HG03565 (cell line): ENCODE results near the gene NAA38.
"Not testable (repeated sequence)": the region's sequence is repeated elsewhere in the genome, so short reads cannot be mapped to it uniquely, and the experiment has no call there.

Experiments used
- ATAC-seq: cut with Tn5 transposase; IDR thresholded peaks from one replicate; pipeline ENCODE4 v1.9.1; 2021; ENCODE audit warnings: mild to moderate bottlenecking, moderate library complexity; ENCODE audit not compliant: unreplicated experiment

The NAA38 gene

DNA sequence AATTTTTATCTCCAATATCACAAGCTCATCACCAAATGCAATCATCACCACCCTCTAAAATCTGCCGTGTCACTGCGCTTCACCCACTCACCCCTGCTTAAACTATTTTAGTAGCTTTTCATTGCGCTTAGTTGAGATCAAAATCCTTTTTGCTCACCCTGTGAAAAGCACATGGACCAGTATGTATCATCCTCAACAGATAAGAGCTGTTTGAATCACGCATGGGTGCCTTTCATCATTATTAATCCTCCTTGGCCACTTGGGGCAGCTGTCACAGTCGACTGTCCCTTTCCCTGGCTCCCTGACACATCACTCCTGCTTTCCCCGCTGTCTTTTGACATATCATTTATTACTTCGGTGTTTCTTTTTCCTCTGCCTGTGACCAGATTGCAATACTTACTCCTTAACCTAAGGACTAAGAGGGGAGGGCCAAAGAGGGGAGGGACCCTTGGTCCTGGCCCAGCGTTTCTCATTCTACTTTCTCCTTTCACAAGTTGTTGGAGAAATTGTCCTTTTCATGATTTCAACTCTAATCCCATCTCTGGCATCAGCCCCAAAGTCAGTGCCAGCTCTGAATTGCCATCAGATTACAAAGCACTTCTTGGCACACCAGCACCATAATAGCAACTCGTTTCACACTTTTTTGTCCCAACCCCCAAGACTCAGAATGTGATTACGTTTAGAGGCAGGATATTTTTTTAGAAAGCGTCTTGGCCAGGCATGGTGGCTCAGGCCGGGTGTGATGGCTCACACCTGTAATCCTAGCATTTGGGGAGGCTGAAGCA lies 32.0 kb downstream of the NAA38 start:
- ATAC-seq = no peak

DNA sequence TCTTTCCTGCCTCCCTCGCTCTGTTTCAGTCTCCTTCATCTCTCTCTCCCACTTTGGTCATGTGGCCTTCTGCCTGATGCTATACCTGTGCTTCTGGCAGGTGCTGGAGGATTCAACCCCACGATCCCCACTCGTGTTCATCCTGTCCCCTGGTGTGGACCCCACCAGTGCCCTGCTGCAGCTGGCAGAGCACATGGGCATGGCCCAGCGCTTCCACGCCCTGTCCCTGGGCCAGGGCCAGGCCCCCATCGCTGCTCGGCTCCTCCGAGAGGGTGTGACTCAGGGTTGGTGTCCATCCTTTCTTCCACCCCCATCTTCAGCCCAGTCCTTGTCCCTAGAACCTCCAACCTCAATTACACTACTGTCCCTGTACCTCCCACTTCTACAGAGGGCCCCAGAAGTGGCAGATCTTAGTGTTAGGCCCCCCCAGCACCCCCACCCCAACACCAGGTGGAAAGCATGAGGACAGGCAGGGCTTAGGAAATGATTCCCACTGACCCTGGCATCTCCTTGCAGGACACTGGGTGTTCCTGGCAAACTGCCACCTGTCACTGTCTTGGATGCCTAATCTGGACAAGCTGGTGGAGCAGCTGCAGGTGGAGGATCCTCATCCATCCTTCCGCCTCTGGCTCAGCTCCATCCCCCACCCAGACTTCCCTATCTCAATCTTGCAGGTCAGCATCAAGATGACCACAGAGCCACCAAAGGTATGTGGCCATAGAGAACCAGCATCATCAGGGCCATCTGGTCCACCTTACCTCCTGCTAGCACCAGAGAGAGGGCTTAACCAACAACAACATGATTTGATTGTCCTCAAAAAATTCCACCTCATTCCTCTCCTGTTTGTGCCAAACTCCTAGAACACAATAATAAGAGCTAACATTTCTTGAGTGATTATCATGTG lies 33.1 kb downstream of the NAA38 start:
- no peak for ATAC-seq

DNA sequence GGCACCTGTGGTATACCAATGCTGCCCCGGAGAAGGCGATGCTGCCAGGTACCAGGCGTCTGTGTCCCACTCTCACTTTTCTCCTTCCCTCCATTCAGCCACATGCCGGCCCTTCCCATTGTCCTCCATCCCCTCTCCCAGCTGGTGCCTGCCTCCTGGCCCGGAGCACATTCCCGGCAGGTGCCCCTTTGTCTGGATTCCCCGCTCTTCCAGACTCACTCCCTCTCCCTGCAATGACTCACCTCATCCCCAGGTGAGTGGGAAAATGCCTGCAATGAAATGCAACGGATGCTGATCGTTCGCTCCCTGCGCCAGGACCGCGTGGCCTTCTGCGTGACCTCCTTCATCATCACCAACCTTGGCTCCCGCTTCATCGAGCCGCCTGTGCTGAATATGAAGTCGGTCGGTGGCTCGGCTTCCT lies 33.8 kb downstream of the NAA38 start:
- ATAC-seq = no peak

DNA sequence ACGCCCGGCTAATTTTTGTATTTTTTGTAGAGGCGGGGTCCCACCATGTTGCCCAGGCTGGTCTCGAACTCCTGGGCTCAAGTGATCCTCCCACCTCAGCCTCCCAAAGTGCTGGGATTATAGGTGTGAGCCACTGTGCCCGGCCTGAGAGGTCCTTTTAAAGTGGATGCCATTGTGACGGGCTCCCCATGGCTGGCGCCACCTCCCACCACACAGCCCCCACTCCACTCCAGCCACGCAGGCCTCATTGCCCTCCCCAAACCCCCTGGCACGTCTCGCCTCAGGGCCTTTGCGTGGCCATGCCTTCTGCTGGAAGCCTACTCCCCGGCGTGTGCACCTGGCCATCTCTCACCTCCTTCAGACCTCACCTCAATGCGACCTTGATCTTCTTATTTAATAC lies 35.2 kb downstream of the NAA38 start:
- no peak for ATAC-seq

DNA sequence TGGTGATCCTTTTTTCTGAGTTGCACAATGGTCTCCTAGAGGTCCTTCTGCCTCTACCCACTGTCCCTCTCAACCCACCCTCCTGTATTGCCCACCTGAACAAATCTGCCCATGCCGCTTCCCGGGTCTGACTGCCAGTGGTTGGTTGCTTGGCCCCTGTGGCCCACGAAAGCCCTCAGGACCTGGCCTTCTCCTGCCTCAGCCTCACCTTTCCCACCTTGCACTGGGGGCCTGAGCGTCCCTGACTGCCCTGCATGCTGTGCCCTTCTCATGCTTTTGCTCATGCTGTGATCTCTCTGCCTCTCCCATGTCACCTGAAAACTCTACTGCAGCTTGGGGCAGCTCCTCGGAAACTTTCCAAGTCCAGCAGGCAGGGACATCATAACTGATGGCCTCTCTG lies 37.1 kb downstream of the NAA38 start:
- no peak for ATAC-seq

DNA sequence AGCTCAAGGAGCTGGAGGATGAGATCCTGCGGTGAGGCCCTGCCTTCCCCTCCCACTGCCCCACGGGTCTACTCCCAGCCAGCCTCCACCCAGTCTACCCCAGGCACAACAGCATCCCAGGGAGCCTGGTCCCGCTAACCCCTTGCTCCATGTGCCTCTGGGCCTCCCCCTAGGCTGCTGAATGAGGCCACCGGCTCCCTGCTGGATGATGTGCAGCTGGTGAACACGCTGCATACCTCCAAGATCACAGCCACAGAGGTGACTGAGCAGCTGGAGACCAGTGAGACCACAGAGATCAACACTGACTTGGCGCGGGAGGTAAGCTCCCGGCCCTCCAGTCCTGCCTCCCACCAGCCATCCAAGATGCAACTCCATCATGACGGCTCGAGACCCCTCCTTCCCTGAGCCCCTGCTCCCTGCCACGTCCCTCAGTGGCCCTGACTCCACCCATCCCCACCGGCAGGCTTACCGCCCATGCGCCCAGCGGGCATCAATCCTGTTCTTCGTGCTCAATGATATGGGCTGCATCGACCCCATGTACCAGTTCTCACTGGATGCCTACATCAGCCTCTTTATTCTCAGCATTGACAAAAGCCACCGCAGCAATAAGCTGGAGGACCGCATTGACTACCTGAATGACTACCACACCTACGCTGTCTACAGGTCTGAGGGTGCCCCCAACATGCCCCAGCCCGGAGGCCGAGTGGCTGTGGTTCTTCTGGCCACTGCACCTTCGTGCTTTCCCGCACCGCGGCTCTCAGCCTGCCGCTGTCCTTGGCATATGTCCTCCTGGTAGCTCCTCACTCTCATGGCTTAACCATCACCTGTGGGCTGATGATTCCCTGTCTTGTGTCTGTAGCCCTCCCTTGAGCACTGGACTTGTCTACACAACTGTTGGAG lies 38.4 kb downstream of the NAA38 start:
- ATAC-seq = no peak

DNA sequence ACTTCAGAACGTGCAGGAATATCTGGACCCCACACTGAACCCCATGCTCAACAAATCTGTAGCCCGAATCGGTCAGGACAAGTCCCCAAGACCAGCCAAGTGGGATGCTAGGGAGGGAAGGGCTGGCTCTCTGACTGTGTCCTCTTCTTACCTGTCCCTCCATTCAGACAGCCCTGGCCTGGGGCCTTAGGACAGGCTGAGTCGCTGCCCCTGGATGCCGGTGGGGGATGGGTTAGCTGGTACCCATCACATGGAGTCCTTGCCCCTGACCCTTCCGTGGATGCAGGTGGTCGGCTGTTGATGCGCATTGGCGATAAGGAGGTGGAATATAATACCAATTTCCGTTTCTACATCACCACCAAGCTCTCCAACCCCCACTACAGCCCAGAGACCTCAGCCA lies 39.3 kb downstream of the NAA38 start:
- ATAC-seq = no peak

DNA sequence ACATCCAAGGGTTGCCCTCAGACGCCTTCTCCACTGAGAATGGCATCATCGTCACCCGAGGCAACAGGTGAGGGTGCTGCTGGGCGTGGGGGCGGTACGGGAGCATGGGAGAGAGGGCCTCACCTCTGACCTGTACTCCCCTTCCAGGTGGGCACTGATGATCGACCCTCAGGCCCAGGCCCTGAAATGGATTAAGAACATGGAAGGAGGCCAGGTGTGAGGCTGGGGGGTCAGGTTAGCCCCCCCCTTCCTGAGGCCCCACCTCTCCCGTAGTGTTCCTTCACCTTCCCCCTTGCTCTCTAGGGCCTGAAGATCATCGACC lies 39.8 kb downstream of the NAA38 start:
- ATAC-seq = no peak

DNA sequence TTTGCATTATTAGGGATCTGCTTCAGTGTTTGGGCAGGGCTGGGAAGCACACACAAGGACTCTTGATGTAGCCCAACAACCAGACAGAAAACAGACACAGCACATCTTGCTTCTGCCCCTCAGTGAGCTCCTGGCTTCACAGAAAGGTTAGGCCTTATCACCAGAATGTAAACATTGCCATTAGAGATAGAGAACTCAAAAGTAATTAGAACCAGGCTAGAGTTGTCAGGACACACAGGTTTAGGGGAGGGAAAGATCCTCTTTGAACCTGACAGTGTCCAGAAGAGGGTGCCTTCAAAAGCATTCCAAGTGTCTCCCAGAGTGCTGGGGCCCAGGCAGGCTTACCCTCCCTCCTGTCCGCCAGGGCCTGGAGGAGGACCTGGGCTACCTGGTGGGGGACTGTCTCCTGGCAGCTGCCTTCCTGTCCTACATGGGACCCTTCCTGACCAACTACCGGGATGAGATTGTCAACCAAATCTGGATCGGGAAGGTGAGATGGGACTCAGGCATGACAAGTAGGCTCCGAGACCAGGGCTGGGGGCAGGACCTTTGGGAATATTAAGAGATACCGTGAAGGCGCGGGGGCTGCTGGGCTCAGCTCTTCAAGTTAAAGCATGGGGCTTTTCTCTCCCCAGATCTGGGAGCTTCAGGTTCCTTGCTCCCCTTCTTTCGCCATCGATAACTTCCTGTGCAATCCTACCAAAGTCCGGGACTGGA lies 40.3 kb downstream of the NAA38 start:
- ATAC-seq = no peak

DNA sequence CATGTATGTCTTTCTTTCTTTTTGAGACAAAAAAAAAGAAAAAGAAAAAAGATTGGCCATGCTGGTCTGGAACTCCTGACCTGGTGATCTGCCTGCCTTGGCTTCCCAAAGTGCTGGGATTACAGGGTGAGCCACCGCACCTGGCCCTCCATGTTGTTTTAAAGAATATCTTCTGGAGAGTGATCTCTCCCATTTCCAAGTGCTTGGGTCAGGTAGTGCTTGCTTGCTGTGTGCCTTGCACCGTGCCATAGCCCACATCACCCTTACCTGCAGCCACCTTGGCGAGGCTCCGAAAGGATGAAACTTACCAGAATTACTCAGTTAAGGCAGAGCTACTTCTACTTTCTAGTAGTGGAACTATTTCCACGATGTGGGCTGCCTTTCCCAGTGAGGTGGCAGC lies 42.4 kb downstream of the NAA38 start:
- no peak for ATAC-seq

DNA sequence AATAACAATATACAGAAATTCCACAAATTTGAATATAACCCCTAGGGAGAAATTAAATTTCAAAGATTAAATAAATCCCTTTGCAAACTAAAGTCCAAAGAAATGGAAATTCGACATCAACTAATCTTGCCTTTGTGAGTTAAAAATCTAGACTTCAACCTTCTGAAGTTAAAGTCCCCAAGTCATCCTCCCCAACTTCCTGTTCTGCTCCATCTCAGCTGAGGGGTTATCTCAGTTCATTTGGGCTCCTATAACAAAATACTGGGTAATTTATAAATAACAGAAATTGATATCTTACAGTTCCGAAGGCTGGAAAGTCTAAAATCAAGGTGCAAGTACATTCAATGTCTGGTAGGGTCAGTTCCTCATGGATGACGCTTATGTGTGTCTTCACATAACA lies 46.1 kb downstream of the NAA38 start:
- no peak for ATAC-seq

DNA sequence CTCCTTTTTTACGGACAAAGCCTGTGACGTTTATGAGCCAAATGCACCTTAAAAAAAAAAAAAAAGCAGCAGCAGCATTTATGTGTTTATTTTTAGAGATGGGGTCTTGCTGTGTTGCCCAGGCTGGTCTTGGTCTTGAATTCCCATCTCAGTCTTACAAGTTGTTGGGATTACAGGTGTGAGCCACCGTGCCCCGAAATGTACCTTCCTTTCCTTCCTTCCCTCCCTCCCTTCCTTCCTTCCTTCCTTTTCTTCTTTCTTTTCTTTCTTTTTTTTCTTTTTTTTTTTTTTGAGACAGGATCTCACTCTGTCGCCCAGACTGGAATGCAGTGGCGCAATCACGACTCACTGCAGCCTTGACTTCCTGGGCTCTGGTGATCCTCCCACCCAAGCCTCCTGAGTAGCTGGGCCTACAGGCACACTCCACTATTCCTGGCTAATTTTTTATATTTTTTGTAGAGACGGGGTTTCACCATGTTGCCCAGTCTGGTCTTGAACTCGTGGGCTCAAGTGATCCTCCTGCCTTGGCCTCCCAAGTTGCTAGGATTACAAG lies 47.5 kb downstream of the NAA38 start:
- ATAC-seq = not testable (repeated sequence)

DNA sequence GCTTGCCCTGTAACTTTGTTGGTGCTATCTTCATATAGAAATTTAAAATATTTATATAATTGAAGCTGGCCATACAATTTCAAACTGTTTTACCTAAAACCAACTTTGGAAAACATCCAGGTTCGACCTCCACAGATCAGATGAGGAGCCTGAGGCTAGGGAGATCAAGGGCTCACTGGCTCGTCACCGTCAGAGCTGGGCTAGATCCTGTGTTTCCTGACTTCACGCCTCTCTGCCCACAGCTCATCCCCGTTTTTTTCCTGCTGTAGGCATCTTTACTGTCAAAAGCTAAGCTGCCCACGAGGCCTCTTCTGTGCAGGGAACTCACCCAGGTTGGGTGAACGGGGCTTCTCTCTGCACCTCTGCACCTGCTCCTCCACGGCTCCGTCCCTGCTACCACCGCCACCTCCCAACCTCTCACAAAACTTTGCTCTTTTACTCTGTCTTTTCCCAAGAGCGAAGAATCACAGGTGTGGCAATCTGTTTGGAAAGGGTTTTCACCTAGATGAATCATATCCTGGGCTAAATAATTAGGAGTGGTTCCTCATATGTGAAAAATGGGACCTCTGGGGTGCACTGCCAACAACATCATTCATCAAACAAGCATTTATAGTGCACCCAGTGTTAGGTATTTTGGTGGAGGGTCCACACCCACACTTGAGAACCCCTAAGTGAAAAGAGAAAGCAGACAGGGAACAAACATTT lies 48.1 kb downstream of the NAA38 start:
- ATAC-seq = no peak

DNA sequence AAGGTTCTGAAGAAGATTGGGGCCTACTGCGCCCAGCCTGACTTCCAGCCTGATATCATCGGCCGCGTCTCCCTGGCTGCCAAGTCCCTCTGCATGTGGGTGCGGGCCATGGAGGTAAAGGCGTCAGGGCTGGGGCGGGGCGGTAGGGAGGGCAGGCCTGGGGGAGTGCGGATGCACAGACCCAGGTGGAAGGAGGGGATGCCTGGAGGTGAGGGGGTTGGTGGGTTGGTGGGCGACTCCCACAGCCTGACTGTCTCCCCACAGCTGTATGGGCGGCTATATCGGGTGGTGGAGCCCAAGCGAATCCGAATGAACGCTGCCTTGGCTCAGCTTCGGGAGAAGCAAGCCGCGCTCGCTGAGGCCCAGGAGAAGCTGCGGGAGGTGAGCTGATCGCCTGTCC lies 50.2 kb downstream of the NAA38 start:
- no peak for ATAC-seq
